RWPE1 (cell line): ENCODE data around the gene ZNF205.
"Not testable (repeated sequence)": the region's sequence is repeated elsewhere in the genome, so short reads cannot be mapped to it uniquely, and the experiment has no call there.

Experiments
- CTCF ChIA-PET: fragments of 350-600 bp; sonication (Branson Sonifier 250); formaldehyde crosslinking; extraction: SDS; loops from one replicate; lab custom pipeline; 2021; lab: Yijun Ruan, JAX
- POLR2A ChIA-PET: fragments of 400-600 bp; formaldehyde crosslinking; extraction: SDS; loops from one replicate; lab custom pipeline; 2020; ENCODE audit warnings: antibody characterized with exemption; ENCODE audit not compliant: low non-redundant PET; lab: Yijun Ruan, JAX
- DNase-seq: peaks from one replicate; pipeline ENCODE4 v3.0.0; 2012; ENCODE audit warnings: low spot score
- H3K27ac ChIP-seq: fragments of 450-650 bp; 2 replicates; pipeline ENCODE4 v1.5.1; 2017
- CTCF ChIP-seq: fragments of 450-650 bp; conservative IDR thresholded peaks from 2 replicates; pipeline ENCODE4 v1.5.1; 2017; ENCODE audit warnings: low read depth, mild to moderate bottlenecking

ZNF205 gene

GRCh38 chr16:3164121-3164991 lies 52.0 kb downstream of the ZNF205 start:
- POLR2A ChIA-PET: no interaction called here
- no peak for TF ChIP-seq CTCF
- no peak overlapping the region for H3K27ac ChIP-seq
- CTCF ChIA-PET: no interaction called here
- DNase-seq: no peak

- no peak overlapping the region for H3K27ac ChIP-seq
- DNase-seq: no peak
- CTCF ChIA-PET: interaction anchor here (0.7 kb wide), 1 partner anchor 100 kb away, joined by 4 read pairs; no protein-coding TSS in a partner anchor
- no peak for TF ChIP-seq CTCF
- POLR2A ChIA-PET: no interaction called here
Observed at GRCh38 chr16:3165111-3165822, 52.9 kb downstream of the ZNF205 start.

- TF ChIP-seq CTCF: no peak
- DNase-seq: no peak
- H3K27ac ChIP-seq: no peak overlapping the region
- CTCF ChIA-PET: interaction anchor here (0.7 kb wide), 1 partner anchor 97 kb away, joined by 4 read pairs; no protein-coding TSS in a partner anchor
- POLR2A ChIA-PET: no interaction called here
Observed at GRCh38 chr16:3166505-3166886, 54.1 kb downstream of the ZNF205 start.

- DNase-seq, H3K27ac ChIP-seq, POLR2A ChIA-PET: not testable (repeated sequence)
- CTCF ChIA-PET: interaction anchor here (0.9 to 1.0 kb wide), 2 partner anchors 39 to 42 kb away, joined by 3 read pairs; no protein-coding TSS in a partner anchor
Observed at GRCh38 chr16:3168729-3169128, 56.3 kb downstream of the ZNF205 start.
